Neural progenitor cell (in vitro differentiated cells): ENCODE results near the gene DGKD.

Source experiments
- CTCF ChIP-seq: fragments of 200-600 bp; sonication (generic); IDR thresholded peaks from 2 replicates; pipeline ENCODE4 v1.5.1; 2017; ENCODE audit warnings: antibody characterized with exemption, mild to moderate bottlenecking
- EZH2phosphoT487 ChIP-seq: fragments of 200-600 bp; sonication (generic); IDR thresholded peaks from 2 replicates; pipeline ENCODE4 v1.6.1; 2017; ENCODE audit warnings: antibody characterized with exemption

GRCh38 chr2:233369897-233370685 lies 15.8 kb downstream of the DGKD start:
- TF ChIP-seq CTCF (no peak), EZH2phosphoT487 (no peak)
